K562 (cell line): ENCODE data around the gene RING1. TPM values are rescaled to one million over a fixed set of nuclear protein-coding genes. Genes with fewer than 3 reads are reported as not detected.

Source experiments
- ARID2 ChIP-seq: fragments of 450-650 bp; IDR thresholded peaks from 2 replicates; pipeline ENCODE4 v1.6.1; 2017; ENCODE audit warnings: antibody characterized with exemption, mild to moderate bottlenecking
- CXXC5 ChIP-seq: fragments of 250-450 bp; sonication (Bioruptor Pico); IDR thresholded peaks from 2 replicates; pipeline ENCODE4 v1.8.0; 2022; ENCODE audit warnings: inconsistent platforms, mild to moderate bottlenecking, moderate library complexity
- ETS2 ChIP-seq: IDR thresholded peaks from 2 replicates; pipeline ENCODE4 v1.6.1; 2016; ENCODE audit warnings: borderline replicate concordance, missing genetic modification characterization, mild to moderate bottlenecking, moderate library complexity, missing compliant biosample characterization; ENCODE audit not compliant: poor library complexity, severe bottlenecking
- MYNN ChIP-seq, 2 experiments: sonication (generic); formaldehyde crosslinking in 1 of 2; IDR thresholded peaks; 2 replicates each; pipeline versions ENCODE4 v1.5.0 to v1.6.1; 2016 to 2020; ENCODE audit warnings: antibody characterized with exemption in 1 of 2, missing genetic modification reagents in 1 of 2
- RAD21 ChIP-seq, 2 experiments: fragments of 250-450 bp in 1 of 2; fragments of 450-650 bp in 1 of 2; sonication (Bioruptor Pico) in 1 of 2; formaldehyde crosslinking in 1 of 2; IDR thresholded peaks in 1 of 2; conservative IDR thresholded peaks in 1 of 2; 2 replicates each; pipeline versions ENCODE4 v1.4.0 to v1.8.0; 2020 to 2022; ENCODE audit warnings: mild to moderate bottlenecking in 2 of 2, moderate library complexity in 1 of 2
- SIN3A ChIP-seq, 2 experiments: fragments of 150-350 bp in 1 of 2; IDR thresholded peaks; 2 replicates each; pipeline ENCODE4 v1.6.1; 2011 to 2016; ENCODE audit warnings: borderline replicate concordance in 2 of 2, low read depth in 2 of 2, low read length in 2 of 2, mild to moderate bottlenecking in 2 of 2, moderate library complexity in 2 of 2; ENCODE audit not compliant: control insufficient read depth in 1 of 2
- SMARCE1 ChIP-seq: fragments of 450-650 bp; IDR thresholded peaks from 2 replicates; pipeline ENCODE4 v1.7.1; 2016; ENCODE audit warnings: mild to moderate bottlenecking
- TBL1XR1 ChIP-seq, 2 experiments: IDR thresholded peaks; 2 replicates each; pipeline ENCODE4 v1.6.1; 2012; ENCODE audit warnings: improper control_type of control experiment in 2 of 2, low read length in 2 of 2, mild to moderate bottlenecking in 1 of 2
- TEAD1 ChIP-seq, 2 experiments: fragments of 450-650 bp in 1 of 2; sonication (generic) in 1 of 2; formaldehyde crosslinking; IDR thresholded peaks; 2 replicates each; pipeline versions ENCODE4 v1.4.0 to v1.8.0; 2020 to 2022; ENCODE audit warnings: mild to moderate bottlenecking in 2 of 2, missing genetic modification reagents in 1 of 2
- U2AF1 ChIP-seq: fragments of 200-400 bp; formaldehyde crosslinking; optimal IDR thresholded peaks from 2 replicates; pipeline ENCODE3; 2017; ENCODE audit warnings: mild to moderate bottlenecking, low read depth, low read length, moderate library complexity
- ZBTB33 ChIP-seq: sonication (generic); formaldehyde crosslinking; IDR thresholded peaks from 2 replicates; pipeline ENCODE4 v1.8.1; 2023; ENCODE audit warnings: mild to moderate bottlenecking, missing genetic modification reagents
- polyA plus RNA-seq, 8 experiments: library from polyadenylated mRNA; depleted of rRNA in 4 of 8; stranded (reverse) in 5 of 8; unstranded in 3 of 8; fragments of >200 nt; fragmentation: Nextera tagmentation in 2 of 8; fragmentation: Illumina TruSeq in 1 of 8; extraction: Ambion mirVana in 2 of 8; extraction: Trizol in 1 of 8; gene quantifications; 2 replicates each; pipeline versions ENCODE4 v1.2.1 to v1.2.3, GENCODE V29; 2011 to 2014; ENCODE audit warnings: inconsistent platforms in 1 of 8, missing spikeins in 1 of 8
- total RNA-seq, 7 experiments: library from RNA; depleted of rRNA in 6 of 7; stranded (reverse); fragments of >200 nt in 6 of 7; fragmentation: Illumina TruSeq in 2 of 7; extraction: Trizol in 2 of 7; gene quantifications; 2 replicates each; pipeline versions ENCODE4 v1.2.1 to v1.2.3, GENCODE V29; 2011 to 2021; ENCODE audit warnings: low replicate concordance in 1 of 7
- TF ChIP-seq, protein P1 (sequence below): fragments of 450-650 bp; IDR thresholded peaks from 2 replicates; pipeline ENCODE4 v1.6.1; 2018; ENCODE audit not compliant: partially characterized antibody
- TF ChIP-seq, protein P2 (sequence below): fragments of 200-400 bp; formaldehyde crosslinking; IDR thresholded peaks from 2 replicates; pipeline ENCODE4 v1.6.1; 2017; ENCODE audit warnings: mild to moderate bottlenecking, low read depth, low read length, moderate library complexity
- TF ChIP-seq, protein P3 (sequence below): fragments of 450-650 bp; IDR thresholded peaks from 2 replicates; pipeline ENCODE4 v1.6.1; 2014; ENCODE audit warnings: low read depth, mild to moderate bottlenecking, moderate library complexity, borderline replicate concordance
- TF ChIP-seq, protein P4 (sequence below): fragments of 250-450 bp; sonication (Bioruptor Pico); IDR thresholded peaks from 2 replicates; pipeline ENCODE4 v1.9.0; 2021; ENCODE audit warnings: mild to moderate bottlenecking

RING1 gene
- total and polyA plus RNA-seq, 9 of the 15 experiments (the other 6 are each of a cell fraction or from before 2014, with no cell fraction given) = 4.2 to 59.1 (median 36.9) TPM

- TF ChIP-seq, protein P1, sequence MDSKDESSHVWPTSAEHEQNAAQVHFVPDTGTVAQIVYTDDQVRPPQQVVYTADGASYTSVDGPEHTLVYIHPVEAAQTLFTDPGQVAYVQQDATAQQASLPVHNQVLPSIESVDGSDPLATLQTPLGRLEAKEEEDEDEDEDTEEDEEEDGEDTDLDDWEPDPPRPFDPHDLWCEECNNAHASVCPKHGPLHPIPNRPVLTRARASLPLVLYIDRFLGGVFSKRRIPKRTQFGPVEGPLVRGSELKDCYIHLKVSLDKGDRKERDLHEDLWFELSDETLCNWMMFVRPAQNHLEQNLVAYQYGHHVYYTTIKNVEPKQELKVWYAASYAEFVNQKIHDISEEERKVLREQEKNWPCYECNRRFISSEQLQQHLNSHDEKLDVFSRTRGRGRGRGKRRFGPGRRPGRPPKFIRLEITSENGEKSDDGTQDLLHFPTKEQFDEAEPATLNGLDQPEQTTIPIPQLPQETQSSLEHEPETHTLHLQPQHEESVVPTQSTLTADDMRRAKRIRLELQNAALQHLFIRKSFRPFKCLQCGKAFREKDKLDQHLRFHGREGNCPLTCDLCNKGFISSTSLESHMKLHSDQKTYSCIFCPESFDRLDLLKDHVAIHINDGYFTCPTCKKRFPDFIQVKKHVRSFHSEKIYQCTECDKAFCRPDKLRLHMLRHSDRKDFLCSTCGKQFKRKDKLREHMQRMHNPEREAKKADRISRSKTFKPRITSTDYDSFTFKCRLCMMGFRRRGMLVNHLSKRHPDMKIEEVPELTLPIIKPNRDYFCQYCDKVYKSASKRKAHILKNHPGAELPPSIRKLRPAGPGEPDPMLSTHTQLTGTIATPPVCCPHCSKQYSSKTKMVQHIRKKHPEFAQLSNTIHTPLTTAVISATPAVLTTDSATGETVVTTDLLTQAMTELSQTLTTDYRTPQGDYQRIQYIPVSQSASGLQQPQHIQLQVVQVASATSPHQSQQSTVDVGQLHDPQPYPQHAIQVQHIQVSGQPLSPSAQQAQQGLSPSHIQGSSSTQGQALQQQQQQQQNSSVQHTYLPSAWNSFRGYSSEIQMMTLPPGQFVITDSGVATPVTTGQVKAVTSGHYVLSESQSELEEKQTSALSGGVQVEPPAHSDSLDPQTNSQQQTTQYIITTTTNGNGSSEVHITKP = peak; percentile 44
- TF ChIP-seq, protein P2, sequence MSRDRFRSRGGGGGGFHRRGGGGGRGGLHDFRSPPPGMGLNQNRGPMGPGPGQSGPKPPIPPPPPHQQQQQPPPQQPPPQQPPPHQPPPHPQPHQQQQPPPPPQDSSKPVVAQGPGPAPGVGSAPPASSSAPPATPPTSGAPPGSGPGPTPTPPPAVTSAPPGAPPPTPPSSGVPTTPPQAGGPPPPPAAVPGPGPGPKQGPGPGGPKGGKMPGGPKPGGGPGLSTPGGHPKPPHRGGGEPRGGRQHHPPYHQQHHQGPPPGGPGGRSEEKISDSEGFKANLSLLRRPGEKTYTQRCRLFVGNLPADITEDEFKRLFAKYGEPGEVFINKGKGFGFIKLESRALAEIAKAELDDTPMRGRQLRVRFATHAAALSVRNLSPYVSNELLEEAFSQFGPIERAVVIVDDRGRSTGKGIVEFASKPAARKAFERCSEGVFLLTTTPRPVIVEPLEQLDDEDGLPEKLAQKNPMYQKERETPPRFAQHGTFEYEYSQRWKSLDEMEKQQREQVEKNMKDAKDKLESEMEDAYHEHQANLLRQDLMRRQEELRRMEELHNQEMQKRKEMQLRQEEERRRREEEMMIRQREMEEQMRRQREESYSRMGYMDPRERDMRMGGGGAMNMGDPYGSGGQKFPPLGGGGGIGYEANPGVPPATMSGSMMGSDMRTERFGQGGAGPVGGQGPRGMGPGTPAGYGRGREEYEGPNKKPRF = no peak
- TF ChIP-seq SMARCE1 (peak; percentile 44; the same call in 1 of the 2 replicates), MYNN (IDR thresholded peaks at IDR 0.05) (peak; percentile 38; the same call in 1 of the 2 replicates), MYNN (CRISPR knock-in tag; IDR thresholded peaks at IDR 0.05) (no peak), ETS2 (no peak), SIN3A (IDR thresholded peaks at IDR 0.05; ENCODE audit: borderline replicate concordance in 2 of 2, control insufficient read depth in 1 of 2, low read depth in 2 of 2, low read length in 2 of 2) (0 out of 4 replicates have a peak, but pooled peaks of 1 of the 2 experiments have one; percentile 58), ZBTB33 (peak; percentile 84), TBL1XR1 (IDR thresholded peaks at IDR 0.05; ENCODE audit: low read length in 2 of 2) (peak in 1 of 2 experiments; percentile 60; a peak in 2 of 4 replicates), TEAD1 (CRISPR knock-in tag; IDR thresholded peaks at IDR 0.05) (no peak), ARID2 (0 out of 2 replicates have a peak, but pooled peaks have one; percentile 35), CXXC5 (0 out of 2 replicates have a peak, but pooled peaks have one; percentile 37), U2AF1 (no peak), RAD21 (CRISPR knock-in tag; conservative IDR thresholded peaks at IDR 0.05 in 1 of 2, IDR thresholded peaks at IDR 0.05 in 1 of 2) (peak; percentile 52 to 72)
- TF ChIP-seq, protein P3, sequence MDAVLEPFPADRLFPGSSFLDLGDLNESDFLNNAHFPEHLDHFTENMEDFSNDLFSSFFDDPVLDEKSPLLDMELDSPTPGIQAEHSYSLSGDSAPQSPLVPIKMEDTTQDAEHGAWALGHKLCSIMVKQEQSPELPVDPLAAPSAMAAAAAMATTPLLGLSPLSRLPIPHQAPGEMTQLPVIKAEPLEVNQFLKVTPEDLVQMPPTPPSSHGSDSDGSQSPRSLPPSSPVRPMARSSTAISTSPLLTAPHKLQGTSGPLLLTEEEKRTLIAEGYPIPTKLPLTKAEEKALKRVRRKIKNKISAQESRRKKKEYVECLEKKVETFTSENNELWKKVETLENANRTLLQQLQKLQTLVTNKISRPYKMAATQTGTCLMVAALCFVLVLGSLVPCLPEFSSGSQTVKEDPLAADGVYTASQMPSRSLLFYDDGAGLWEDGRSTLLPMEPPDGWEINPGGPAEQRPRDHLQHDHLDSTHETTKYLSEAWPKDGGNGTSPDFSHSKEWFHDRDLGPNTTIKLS = 0 out of 2 replicates have a peak, but pooled peaks have one; percentile 11
- TF ChIP-seq, protein P4, sequence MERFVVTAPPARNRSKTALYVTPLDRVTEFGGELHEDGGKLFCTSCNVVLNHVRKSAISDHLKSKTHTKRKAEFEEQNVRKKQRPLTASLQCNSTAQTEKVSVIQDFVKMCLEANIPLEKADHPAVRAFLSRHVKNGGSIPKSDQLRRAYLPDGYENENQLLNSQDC (CRISPR knock-in tag) = no peak
These were observed 10.8 kb upstream of the RING1 start (continued) for GRCh38 chr6:33197431-33198048.
